ENCODE data around the gene SH3RF2.
"Not testable (repeated sequence)": the region's sequence is repeated elsewhere in the genome, so short reads cannot be mapped to it uniquely, and the experiment has no call there.

Gene SH3RF2

DNA sequence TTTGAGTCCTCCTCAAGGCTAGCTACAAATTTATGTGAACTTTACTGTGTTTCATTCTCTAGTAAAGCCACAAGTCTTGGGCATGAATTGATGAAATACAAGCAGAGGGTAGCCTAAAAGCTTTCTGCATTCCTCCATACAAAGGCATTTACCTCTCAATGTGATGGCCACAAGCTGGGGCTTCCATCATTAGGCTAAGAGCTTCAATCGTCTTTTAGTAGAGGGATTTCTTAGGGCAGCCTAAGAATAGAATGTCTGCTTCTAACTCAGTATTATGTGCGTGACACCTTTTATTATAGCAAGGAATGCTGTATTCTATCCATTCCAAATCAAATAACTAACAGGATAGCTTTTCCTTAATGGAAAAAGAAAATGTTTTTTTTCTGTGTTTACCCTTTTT, 165.3 kb downstream of the SH3RF2 start:
- no peaks in the 10 kb centered on the region for H3K36me3 ChIP-seq (ENCODE audit: insufficient read depth, low read length)
- H3K79me2 ChIP-seq (ENCODE audit: control insufficient read depth, insufficient read depth, low read length, unreplicated experiment): no peaks in the 10 kb centered on the region
- no peak overlapping the region for H3K4me3 ChIP-seq (ENCODE audit: low read depth, low read length)
- H3K27ac ChIP-seq (ENCODE audit: low read depth, low read length): no peak overlapping the region
- no peaks in the 10 kb centered on the region for H3K27me3 ChIP-seq (ENCODE audit: insufficient read depth, low read length)
- no peak overlapping the region for H2AFZ ChIP-seq (ENCODE audit: low read length, unreplicated experiment)
- H3K4me1 ChIP-seq (ENCODE audit: control insufficient read depth, insufficient read depth, low read length, unreplicated experiment): no peaks in the 10 kb centered on the region

- Histone ChIP-seq H3K79me2 (ENCODE audit: control insufficient read depth, insufficient read depth, low read length, unreplicated experiment) (no peaks in the 10 kb centered on the region), H3K4me1 (ENCODE audit: control insufficient read depth, insufficient read depth, low read length, unreplicated experiment) (no peaks in the 10 kb centered on the region), H3K36me3 (ENCODE audit: insufficient read depth, low read length) (no peaks in the 10 kb centered on the region), H3K27ac (ENCODE audit: low read depth, low read length) (no peak overlapping the region), H3K27me3 (ENCODE audit: insufficient read depth, low read length) (no peaks in the 10 kb centered on the region), H3K4me3 (ENCODE audit: low read depth, low read length) (no peak overlapping the region), H2AFZ (ENCODE audit: low read length, unreplicated experiment) (no peak overlapping the region)
Observed at GRCh38 chr5:146103594-146103993, 167.2 kb downstream of the SH3RF2 start.

DNA sequence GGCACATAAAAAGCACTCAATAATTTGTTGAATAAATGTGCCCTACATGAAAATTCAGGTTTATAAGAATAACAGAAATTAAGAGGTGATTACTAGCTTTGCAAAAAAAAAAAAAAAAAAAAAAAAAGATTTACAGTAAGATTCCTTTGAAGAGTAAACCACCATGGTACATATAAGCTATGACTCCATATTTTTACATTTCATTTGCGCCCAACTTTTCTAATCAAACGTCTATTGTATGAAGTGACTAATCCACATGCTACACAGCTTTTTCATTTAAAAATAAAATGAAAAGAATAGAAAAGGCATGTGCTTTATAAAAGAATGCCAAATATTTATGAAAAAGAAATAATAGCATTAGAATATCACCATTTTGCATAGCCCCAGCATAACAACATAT, 169.1 kb downstream of the SH3RF2 start, which contains the start of gene PLAC8L1:
Gene PLAC8L1 (minus strand): TSS at position 101 of the 400 bp plus-strand sequence. CDS start 1,266 bp downstream, outside the sequence.
- Histone ChIP-seq H3K79me2 (ENCODE audit: control insufficient read depth, insufficient read depth, low read length, unreplicated experiment) (no peaks in the 10 kb centered on the region), H2AFZ (ENCODE audit: low read length, unreplicated experiment) (no peak within 1 kb of the TSS), H3K4me3 (ENCODE audit: low read depth, low read length) (no peak within 1 kb of the TSS), H3K27me3 (ENCODE audit: insufficient read depth, low read length) (no peaks in the 10 kb centered on the region), H3K36me3 (ENCODE audit: insufficient read depth, low read length) (no peaks in the 10 kb centered on the region), H3K27ac (ENCODE audit: low read depth, low read length) (no peak within 1 kb of the TSS), H3K4me1 (ENCODE audit: control insufficient read depth, insufficient read depth, low read length, unreplicated experiment) (no peaks in the 10 kb centered on the region)

DNA sequence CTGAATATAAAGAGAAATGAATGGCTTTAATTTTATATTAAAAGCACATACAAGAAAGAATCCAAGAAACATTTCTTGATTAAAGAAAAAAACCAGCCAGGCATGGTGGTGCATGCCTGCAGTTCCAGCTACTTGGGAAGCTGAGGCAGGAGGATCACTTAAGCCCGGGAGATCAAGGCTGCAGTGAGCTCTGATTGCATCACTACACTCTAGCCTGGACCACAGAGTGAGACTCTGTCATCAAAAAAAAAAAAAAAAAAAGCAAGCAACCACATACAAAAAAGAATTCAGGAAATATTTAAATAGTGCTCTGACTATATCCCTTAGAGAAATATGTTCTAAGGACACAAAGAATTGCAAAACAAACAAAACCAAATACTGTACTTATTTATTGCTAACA, 171.5 kb downstream of the SH3RF2 start:
- Histone ChIP-seq H3K27me3 (ENCODE audit: insufficient read depth, low read length) (no peaks in the 10 kb centered on the region), H3K27ac (ENCODE audit: low read depth, low read length) (no peak overlapping the region), H3K4me3 (ENCODE audit: low read depth, low read length) (no peak overlapping the region), H3K36me3 (ENCODE audit: insufficient read depth, low read length) (0 out of 2 replicates have a peak, but pooled peaks cover 5% of the 10 kb centered on the region), H2AFZ (ENCODE audit: low read length, unreplicated experiment) (no peak overlapping the region), H3K79me2 (ENCODE audit: control insufficient read depth, insufficient read depth, low read length, unreplicated experiment) (no peaks in the 10 kb centered on the region), H3K4me1 (ENCODE audit: control insufficient read depth, insufficient read depth, low read length, unreplicated experiment) (no peaks in the 10 kb centered on the region)

DNA sequence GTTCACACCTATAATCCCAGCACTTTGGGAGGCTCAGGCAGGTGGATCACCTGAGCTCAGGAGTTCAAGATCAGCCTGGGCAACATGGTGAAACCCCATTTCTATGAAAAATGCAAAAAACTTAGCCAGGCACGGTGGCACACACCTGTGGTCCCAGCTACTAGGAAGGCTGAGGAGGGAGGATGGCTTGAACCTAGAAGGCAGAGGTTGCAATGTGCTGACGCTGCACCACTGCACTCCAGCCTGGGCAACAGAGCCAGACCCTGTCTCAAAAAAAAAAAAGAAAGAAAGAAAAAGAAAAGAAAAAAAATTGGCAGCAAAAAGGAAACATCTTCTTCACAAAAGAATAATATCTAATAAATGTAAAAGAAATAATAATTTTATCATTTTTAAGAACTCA, 172.5 kb downstream of the SH3RF2 start:
- not testable (repeated sequence) for H3K79me2 ChIP-seq (ENCODE audit: control insufficient read depth, insufficient read depth, low read length, unreplicated experiment); H3K27me3 ChIP-seq (ENCODE audit: insufficient read depth, low read length); H3K27ac ChIP-seq (ENCODE audit: low read depth, low read length); H3K4me3 ChIP-seq (ENCODE audit: low read depth, low read length); H2AFZ ChIP-seq (ENCODE audit: low read length, unreplicated experiment); H3K4me1 ChIP-seq (ENCODE audit: control insufficient read depth, insufficient read depth, low read length, unreplicated experiment)
- peaks cover 12% of the 10 kb centered on the region for H3K36me3 ChIP-seq (ENCODE audit: insufficient read depth, low read length)

GRCh38 chr5:146109379-146109778, 173.0 kb downstream of the SH3RF2 start:
- no peaks in the 10 kb centered on the region for H3K27me3 ChIP-seq (ENCODE audit: insufficient read depth, low read length)
- no peak overlapping the region for H3K4me3 ChIP-seq (ENCODE audit: low read depth, low read length)
- no peaks in the 10 kb centered on the region for H3K4me1 ChIP-seq (ENCODE audit: control insufficient read depth, insufficient read depth, low read length, unreplicated experiment)
- no peak overlapping the region for H3K27ac ChIP-seq (ENCODE audit: low read depth, low read length)
- H3K36me3 ChIP-seq (ENCODE audit: insufficient read depth, low read length): peaks cover 14% of the 10 kb centered on the region
- no peaks in the 10 kb centered on the region for H3K79me2 ChIP-seq (ENCODE audit: control insufficient read depth, insufficient read depth, low read length, unreplicated experiment)
- H2AFZ ChIP-seq (ENCODE audit: low read length, unreplicated experiment): no peak overlapping the region

DNA sequence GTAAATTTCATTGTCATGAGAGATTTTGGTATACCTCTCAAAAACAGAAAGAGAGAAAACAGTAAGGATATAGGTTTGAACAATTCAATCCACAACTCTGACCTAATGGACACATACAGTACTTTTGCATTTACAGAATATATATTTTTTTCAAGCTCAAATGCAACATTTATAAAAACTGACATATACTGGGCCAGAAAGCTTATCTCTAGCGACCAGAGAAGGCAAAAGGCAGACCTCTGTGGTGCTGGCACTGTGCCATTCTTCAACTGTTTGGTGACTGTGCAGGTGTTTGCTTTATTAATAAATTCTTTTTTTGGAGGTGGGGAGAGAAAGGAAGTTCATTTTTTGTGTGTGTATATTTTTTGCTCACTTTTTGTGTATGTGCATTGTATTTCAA, 175.0 kb downstream of the SH3RF2 start:
- Histone ChIP-seq H3K36me3 (ENCODE audit: insufficient read depth, low read length) (peaks cover 19% of the 10 kb centered on the region), H3K4me1 (ENCODE audit: control insufficient read depth, insufficient read depth, low read length, unreplicated experiment) (no peaks in the 10 kb centered on the region), H3K79me2 (ENCODE audit: control insufficient read depth, insufficient read depth, low read length, unreplicated experiment) (no peaks in the 10 kb centered on the region), H3K27me3 (ENCODE audit: insufficient read depth, low read length) (no peaks in the 10 kb centered on the region), H2AFZ (ENCODE audit: low read length, unreplicated experiment) (no peak overlapping the region), H3K4me3 (ENCODE audit: low read depth, low read length) (no peak overlapping the region), H3K27ac (ENCODE audit: low read depth, low read length) (no peak overlapping the region)

DNA sequence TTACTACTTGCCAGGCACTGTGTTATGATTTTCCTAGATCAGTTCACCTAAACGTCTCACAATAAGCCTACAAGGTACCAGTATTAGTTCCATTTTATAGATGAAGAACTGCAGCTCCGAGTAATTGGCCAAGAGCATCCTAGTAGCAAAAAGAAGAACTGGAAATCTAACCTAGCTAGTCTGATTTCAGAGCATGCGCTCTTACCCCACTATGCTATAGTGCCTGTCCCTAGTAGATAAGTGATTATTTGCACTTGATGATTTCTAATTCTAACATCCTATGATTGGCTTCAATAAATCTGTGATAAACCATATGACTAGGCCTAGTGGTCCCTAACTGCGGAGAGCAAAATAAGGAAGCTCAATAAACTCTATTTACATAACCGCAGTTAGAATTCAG, 176.1 kb downstream of the SH3RF2 start:
- Histone ChIP-seq H3K36me3 (ENCODE audit: insufficient read depth, low read length) (peaks cover 19% of the 10 kb centered on the region), H3K27ac (ENCODE audit: low read depth, low read length) (no peak overlapping the region), H3K79me2 (ENCODE audit: control insufficient read depth, insufficient read depth, low read length, unreplicated experiment) (no peaks in the 10 kb centered on the region), H3K4me1 (ENCODE audit: control insufficient read depth, insufficient read depth, low read length, unreplicated experiment) (no peaks in the 10 kb centered on the region), H2AFZ (ENCODE audit: low read length, unreplicated experiment) (no peak overlapping the region), H3K4me3 (ENCODE audit: low read depth, low read length) (no peak overlapping the region), H3K27me3 (ENCODE audit: insufficient read depth, low read length) (no peaks in the 10 kb centered on the region)
